ENCODE data around the gene SLC44A1. TPM values are rescaled to one million over a fixed set of nuclear protein-coding genes. Genes with fewer than 3 reads are reported as not detected.

The SLC44A1 gene
- total RNA-seq, 1 donor from 2014 or later: 16.5 TPM

DNA sequence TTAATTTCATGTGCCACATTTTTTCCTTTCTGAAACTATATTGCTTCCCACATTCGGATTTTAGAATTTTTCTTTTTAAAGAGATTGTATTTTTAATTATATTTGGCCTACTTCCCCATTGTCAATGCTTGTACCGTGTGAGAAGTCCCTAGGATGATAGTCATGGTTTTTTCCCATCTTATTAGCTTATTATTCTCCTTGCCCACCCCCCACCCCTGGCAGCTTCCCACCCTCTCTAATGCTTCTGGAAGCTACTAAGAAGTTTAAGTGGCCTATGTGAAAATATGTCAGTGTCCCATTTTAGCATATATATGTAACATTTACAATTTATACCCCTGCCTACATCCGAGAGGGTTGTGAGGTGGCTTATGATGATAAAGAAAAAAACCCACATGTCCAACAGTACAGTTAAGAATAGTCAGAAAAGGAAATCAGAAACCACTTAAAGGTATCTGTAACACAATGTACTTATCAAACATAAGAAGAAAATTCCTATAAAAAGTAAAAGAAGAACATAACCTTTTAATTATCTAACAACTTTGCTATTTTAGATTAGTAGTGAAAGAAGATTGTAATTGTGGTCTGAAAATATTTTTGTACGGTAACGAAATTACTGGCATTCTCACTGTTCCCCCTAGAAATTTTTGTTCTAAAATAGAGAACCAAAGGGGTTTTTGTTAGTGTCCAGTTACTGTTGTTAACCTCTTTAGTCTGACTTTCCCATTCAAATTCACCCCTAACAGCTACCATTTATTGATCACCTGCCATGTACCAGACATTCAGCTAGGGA is 62.1 kb downstream of the SLC44A1 start:
- Histone ChIP-seq H3K27me3 (ENCODE audit: control insufficient read depth, insufficient read depth, low read length) (no peaks in the 10 kb centered on the region), H3K36me3 (ENCODE audit: control insufficient read depth, insufficient read depth, low read length) (no peaks in the 10 kb centered on the region), H3K4me3 (ENCODE audit: low read depth, low read length) (no peak overlapping the region)
- no peak for DNase-seq (ENCODE audit: low read depth)
- TF ChIP-seq CTCF (IDR thresholded peaks at IDR 0.05; ENCODE audit: insufficient read depth, low read length, poor library complexity, severe bottlenecking): no peak

GRCh38 chr9:105307591-105308130 is 63.2 kb downstream of the SLC44A1 start:
- DNase-seq (ENCODE audit: low read depth): no peak
- no peaks in the 10 kb centered on the region for H3K27me3 ChIP-seq (ENCODE audit: control insufficient read depth, insufficient read depth, low read length)
- TF ChIP-seq CTCF (IDR thresholded peaks at IDR 0.05; ENCODE audit: insufficient read depth, low read length, poor library complexity, severe bottlenecking): no peak
- no peaks in the 10 kb centered on the region for H3K36me3 ChIP-seq (ENCODE audit: control insufficient read depth, insufficient read depth, low read length)
- H3K4me3 ChIP-seq (ENCODE audit: low read depth, low read length): no peak overlapping the region

- Histone ChIP-seq H3K4me3 (ENCODE audit: low read depth, low read length) (no peak overlapping the region), H3K27me3 (ENCODE audit: control insufficient read depth, insufficient read depth, low read length) (no peaks in the 10 kb centered on the region), H3K36me3 (ENCODE audit: control insufficient read depth, insufficient read depth, low read length) (no peaks in the 10 kb centered on the region)
- peak; percentile 26 for DNase-seq (ENCODE audit: low read depth)
- TF ChIP-seq CTCF (IDR thresholded peaks at IDR 0.05; ENCODE audit: insufficient read depth, low read length, poor library complexity, severe bottlenecking): no peak
Observed at GRCh38 chr9:105308461-105309341, 64.2 kb downstream of the SLC44A1 start.

DNA sequence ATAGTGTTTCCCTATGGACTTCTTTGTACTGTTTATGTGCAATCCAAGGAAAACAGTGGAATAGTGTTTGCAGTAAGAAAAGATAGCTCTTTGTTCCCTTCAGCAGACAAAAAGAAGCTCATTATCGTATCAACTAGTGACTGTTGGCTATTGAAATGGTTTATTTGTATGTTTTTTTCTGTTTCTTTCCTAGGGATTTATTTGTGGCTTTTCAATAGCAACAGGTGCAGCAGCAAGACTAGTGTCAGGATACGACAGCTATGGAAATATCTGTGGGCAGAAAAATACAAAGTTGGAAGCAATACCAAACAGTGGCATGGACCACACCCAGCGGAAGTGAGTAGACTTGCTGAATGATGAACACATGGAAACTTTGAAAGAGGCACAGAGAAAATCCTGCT is 65.1 kb downstream of the SLC44A1 start:
- Histone ChIP-seq H3K36me3 (ENCODE audit: control insufficient read depth, insufficient read depth, low read length) (no peaks in the 10 kb centered on the region), H3K4me3 (ENCODE audit: low read depth, low read length) (no peak overlapping the region), H3K27me3 (ENCODE audit: control insufficient read depth, insufficient read depth, low read length) (no peaks in the 10 kb centered on the region)
- no peak for TF ChIP-seq CTCF (IDR thresholded peaks at IDR 0.05; ENCODE audit: insufficient read depth, low read length, poor library complexity, severe bottlenecking)
- no peak for DNase-seq (ENCODE audit: low read depth)

DNA sequence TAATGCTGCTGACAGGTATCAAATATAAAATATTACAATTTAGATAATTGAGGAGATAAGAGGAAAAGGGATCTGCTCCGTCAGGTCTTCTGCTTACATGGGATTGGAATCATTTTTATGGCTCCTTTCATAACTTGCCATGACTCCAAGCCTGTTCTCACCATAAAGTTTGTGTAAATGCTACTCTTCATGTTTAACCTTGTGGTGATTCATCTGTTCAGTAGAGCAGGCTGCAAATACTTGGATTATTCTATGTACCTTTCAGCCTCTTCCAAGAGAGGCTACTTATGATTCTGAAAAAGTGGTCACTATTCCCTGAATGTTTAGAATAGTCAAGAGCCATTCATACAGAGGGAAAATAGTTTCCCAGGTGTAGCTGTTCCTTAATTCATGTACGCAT is 66.9 kb downstream of the SLC44A1 start:
- no peak for TF ChIP-seq CTCF (IDR thresholded peaks at IDR 0.05; ENCODE audit: insufficient read depth, low read length, poor library complexity, severe bottlenecking)
- no peak overlapping the region for H3K4me3 ChIP-seq (ENCODE audit: low read depth, low read length)
- DNase-seq (ENCODE audit: low read depth): no peak

More for the DNA sequence above, 66.9 kb downstream of the SLC44A1 start:
- Histone ChIP-seq H3K27me3 (ENCODE audit: control insufficient read depth, insufficient read depth, low read length) (no peaks in the 10 kb centered on the region), H3K36me3 (ENCODE audit: control insufficient read depth, insufficient read depth, low read length) (no peaks in the 10 kb centered on the region)
